Measurements from ENCODE around the gene CX3CR1.
"Not testable (repeated sequence)": the region's sequence is repeated elsewhere in the genome, so short reads cannot be mapped to it uniquely, and the experiment has no call there.

CX3CR1 gene

GRCh38 chr3:39264053-39264452 is 15.8 kb downstream of the CX3CR1 start:
- no peak for DNase-seq (ENCODE audit: low read depth)

- DNase-seq (ENCODE audit: low read depth): no peak
Measured at GRCh38 chr3:39263576-39263975, 16.3 kb downstream of the CX3CR1 start.

GRCh38 chr3:39262846-39263245 is 17.0 kb downstream of the CX3CR1 start:
- DNase-seq (ENCODE audit: low read depth): no peak

- no peak for DNase-seq (ENCODE audit: low read depth)
Measured at GRCh38 chr3:39261726-39262125, 18.1 kb downstream of the CX3CR1 start.

GRCh38 chr3:39260957-39261356 is 18.9 kb downstream of the CX3CR1 start:
- no peak for DNase-seq (ENCODE audit: low read depth)

- no peak for DNase-seq (ENCODE audit: low read depth)
Measured at GRCh38 chr3:39260318-39260717, 19.5 kb downstream of the CX3CR1 start.

- no peak for DNase-seq (ENCODE audit: low read depth)
Measured at GRCh38 chr3:39255503-39256325, 24.1 kb downstream of the CX3CR1 start.

DNA sequence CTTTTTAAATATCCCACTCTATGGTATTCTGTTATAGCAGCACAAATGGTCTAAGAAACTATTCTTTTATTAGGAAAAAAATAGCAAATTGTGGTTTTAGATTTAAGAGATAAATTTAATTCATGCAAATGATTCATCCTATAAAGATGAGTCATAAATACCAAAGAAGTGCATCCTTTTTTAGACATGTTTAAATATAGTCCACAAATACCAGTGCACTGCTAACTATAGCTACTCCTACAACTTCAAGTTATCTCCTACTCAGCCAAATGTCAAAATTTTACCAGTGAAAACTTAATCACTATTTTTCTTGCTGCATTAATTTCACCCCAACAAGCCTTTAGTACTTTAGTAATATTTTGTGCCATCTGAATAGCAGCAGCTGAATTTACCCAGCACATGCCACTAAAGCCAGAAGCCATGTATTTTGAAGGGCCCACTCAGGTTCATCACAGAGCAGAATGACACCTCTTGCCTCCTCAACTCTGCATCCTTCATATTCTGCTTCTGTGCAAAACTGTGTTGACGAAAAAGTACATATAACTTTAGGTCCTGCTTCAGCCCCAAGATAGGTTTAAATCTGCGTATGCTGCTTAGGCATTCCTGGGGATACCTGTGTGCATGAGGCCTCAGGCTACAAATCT is 24.9 kb downstream of the CX3CR1 start:
- no peak for DNase-seq (ENCODE audit: low read depth)

- no peak for DNase-seq (ENCODE audit: low read depth)
Measured at GRCh38 chr3:39251576-39251975, 28.3 kb downstream of the CX3CR1 start.

DNA sequence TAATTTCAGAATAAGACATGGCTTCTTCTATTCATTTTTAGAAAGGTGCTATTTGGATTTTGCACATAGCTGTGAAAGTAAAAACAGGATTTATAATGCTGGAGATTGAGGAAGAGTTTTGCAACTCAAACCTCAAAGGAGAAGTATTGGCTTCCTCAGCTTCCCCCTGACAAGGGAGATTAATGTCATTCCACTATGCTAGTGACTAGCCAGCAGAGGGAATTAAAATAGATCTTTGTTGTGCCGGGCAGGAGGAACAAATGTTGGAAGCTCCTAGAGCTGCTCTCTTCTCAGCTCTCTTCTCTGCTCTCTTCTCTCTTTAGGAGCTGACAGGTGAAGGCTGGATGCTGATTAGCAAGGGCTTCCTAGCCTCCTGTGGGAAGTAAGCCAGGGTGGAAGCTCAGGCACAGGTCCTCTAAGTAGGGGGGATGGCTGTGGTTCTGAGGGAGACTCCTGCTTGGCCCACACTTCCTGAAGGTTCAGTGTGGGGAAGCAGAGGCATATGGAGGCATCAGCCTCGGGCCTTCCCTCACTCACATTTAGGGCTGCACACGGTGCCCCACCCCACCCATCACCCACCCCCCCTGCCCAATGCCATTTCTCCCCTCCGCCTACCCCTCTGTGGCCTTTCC is 29.6 kb downstream of the CX3CR1 start:
- DNase-seq (ENCODE audit: low read depth): no peak

DNA sequence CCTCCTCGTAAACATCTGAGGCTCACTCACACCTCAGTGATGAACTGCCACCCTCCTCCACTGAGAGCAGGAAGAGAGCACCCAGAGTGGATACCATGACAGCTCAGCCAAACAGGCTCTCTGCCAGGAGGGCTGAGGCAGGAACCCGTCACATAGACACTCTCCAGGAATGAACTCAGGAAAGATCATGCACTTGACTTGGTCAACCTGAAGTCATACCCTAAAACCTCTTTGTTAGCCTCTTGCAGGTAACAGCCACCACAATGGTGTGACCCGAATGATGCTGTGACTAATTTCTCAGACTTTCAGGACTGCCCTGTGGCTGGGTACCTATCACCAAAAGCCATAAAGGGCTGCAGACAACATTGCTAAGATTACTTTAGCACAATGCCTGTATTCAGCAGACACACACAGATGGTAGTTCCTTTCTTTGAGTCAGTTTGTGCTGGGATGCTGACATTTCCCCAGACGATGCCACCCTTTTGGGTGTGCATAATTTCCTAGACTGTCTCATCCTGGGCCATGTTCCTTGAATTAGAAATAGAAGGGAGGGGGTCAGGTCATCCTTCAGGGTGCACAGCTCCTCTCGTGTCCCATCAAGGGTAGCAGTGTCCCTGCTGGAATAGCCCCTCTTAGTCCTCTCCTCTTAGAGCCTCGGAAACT is 30.3 kb downstream of the CX3CR1 start:
- no peak for DNase-seq (ENCODE audit: low read depth)

DNA sequence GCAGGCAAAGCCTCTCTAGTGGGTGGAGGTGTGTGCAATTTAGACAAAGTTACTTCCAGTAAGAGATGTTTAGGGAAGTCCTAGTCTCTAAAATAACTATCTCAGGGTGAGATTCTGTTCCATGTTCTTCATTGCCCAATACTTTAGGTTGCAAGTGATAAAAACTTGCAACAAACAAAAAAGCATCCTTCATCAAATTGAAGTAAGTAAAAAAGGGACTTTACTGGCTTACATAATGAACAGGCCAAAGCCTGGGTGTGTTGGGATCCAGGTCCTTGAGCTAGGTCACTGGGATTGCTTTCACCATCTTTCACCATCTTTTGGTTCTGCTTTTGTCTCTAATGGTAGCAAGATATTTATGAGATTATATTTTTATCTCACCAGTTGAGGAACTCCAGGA is 38.3 kb downstream of the CX3CR1 start:
- DNase-seq (ENCODE audit: low read depth): no peak

DNA sequence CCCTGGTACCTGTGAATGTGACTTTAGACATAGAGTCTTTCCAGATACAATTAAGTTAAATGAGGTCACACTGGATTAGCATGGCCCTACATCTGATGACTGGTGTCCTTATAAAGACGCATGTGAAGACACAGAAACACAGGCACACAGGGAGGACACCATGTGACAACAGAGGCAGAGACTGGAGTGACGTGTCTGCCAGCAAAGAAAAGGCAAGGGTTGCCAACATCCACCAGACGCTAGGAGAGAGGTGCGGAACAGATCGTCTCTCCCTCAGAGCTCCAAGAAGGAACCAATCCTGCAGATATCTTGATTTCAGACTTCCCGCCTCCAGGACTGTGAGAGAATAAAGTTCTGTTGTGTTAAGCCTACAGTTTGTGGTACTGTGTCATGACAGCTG is 42.8 kb downstream of the CX3CR1 start:
- DNase-seq (ENCODE audit: low read depth): no peak

GRCh38 chr3:39234651-39235050 is 45.2 kb downstream of the CX3CR1 start:
- DNase-seq (ENCODE audit: low read depth): peak; percentile 7

GRCh38 chr3:39232859-39233258 is 47.0 kb downstream of the CX3CR1 start:
- no peak for DNase-seq (ENCODE audit: low read depth)

DNA sequence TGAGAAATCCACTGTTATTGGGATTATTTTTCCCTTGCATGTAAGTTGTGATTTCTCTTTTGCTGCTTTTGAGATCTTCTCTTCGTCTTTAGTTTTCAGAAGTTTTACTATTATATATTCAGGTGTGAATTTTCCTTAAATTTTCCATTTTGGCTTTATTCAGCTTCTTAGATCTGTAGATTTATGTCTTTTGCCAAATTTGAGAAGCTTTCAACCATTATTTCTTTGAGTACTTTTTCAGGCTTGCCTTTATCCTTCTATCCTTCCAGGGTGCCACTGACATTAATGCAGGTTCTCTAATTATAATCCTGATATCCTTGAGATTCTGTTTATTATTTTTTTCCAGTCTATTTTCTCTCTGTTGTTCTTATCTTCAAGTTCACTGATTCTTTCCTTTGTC is 49.4 kb downstream of the CX3CR1 start:
- no peak for DNase-seq (ENCODE audit: low read depth)

GRCh38 chr3:39228496-39228895 is 51.3 kb downstream of the CX3CR1 start:
- DNase-seq (ENCODE audit: low read depth): no peak

GRCh38 chr3:39227596-39227995 is 52.2 kb downstream of the CX3CR1 start:
- not testable (repeated sequence) for DNase-seq (ENCODE audit: low read depth)

DNA sequence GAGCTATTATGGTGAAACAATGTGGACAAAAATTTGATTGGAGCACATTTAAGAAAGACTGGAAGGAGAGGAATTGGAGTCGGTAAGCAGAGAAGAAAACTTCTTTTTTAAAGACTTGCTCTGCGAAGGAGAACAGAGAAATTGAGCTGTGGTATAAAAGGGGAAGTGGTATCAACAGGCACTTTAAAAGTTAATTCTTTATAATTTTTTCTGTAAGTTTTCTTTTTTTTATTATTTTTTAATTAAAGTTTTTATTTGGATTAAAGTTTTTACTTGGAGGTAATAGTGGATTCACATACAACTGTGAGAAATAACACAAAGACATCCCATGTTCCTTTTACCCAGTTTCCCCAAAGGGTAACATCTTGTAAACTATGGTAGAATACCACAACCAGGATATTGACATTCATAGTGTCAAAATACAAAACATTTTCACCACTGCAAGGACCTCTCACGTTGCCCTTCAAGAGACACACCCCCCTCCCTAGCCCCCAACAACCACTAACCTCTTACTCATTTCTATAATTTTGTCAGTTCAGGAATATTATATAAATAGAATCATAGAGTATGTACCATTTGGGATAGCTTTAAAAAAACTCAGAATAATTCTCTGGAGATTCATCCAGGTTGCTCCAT is 53.6 kb downstream of the CX3CR1 start:
- no peak for DNase-seq (ENCODE audit: low read depth)

- DNase-seq (ENCODE audit: low read depth): no peak
Measured at GRCh38 chr3:39224288-39224687, 55.5 kb downstream of the CX3CR1 start.

DNA sequence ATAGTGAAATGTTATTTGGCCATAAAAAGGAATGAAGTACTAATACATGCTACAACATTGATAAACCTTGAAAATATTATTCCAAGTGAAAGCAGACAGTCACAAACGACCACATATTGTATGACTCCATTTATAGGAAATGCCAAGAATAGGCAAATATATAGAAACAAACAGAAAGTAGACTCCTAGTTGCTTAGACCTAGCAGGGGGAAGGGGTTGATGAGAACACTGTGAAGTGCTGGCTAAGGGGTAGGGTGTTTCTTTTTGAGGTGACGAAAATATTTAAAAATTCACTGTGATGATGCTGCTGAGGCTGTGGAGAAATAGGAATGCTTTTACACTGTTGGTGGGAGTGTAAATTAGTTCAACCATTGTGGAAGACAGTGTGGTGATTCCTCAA is 56.9 kb downstream of the CX3CR1 start:
- no peak for DNase-seq (ENCODE audit: low read depth)

- no peak for DNase-seq (ENCODE audit: low read depth)
Measured at GRCh38 chr3:39222462-39222861, 57.4 kb downstream of the CX3CR1 start.

Measured in activated gamma-delta T cell treated with anti-CD3 and anti-CD28 coated beads, Interleukin-2, amount 50 U/mL, for 16 hours (primary cell).